Activated naive CD4-positive, alpha-beta T cell treated with anti-CD3 and anti-CD28 coated beads, Interleukin-2, amount 50 U/mL, for 24 hours (primary cell): ENCODE results near the gene COL6A2.
"Not testable (repeated sequence)": the region's sequence is repeated elsewhere in the genome, so short reads cannot be mapped to it uniquely, and the experiment has no call there.

Experiments
- H3K27ac Mint-ChIP-seq: one replicate; pipeline ENCODE4 v1.8.0; 2021; ENCODE audit warnings: mild to moderate bottlenecking, mixed read lengths
- H3K27me3 Mint-ChIP-seq: one replicate; pipeline ENCODE4 v1.8.0; 2021; ENCODE audit warnings: mixed read lengths
- H3K36me3 Mint-ChIP-seq: one replicate; pipeline ENCODE4 v1.8.0; 2021; ENCODE audit warnings: mixed read lengths
- H3K4me1 Mint-ChIP-seq: one replicate; pipeline ENCODE4 v1.8.0; 2021; ENCODE audit warnings: mixed read lengths
- H3K4me3 Mint-ChIP-seq: one replicate; pipeline ENCODE4 v1.8.0; 2021; ENCODE audit warnings: mild to moderate bottlenecking, mixed read lengths
- H3K9me3 Mint-ChIP-seq: one replicate; pipeline ENCODE4 v1.8.0; 2021; ENCODE audit warnings: mixed read lengths

Gene COL6A2

DNA sequence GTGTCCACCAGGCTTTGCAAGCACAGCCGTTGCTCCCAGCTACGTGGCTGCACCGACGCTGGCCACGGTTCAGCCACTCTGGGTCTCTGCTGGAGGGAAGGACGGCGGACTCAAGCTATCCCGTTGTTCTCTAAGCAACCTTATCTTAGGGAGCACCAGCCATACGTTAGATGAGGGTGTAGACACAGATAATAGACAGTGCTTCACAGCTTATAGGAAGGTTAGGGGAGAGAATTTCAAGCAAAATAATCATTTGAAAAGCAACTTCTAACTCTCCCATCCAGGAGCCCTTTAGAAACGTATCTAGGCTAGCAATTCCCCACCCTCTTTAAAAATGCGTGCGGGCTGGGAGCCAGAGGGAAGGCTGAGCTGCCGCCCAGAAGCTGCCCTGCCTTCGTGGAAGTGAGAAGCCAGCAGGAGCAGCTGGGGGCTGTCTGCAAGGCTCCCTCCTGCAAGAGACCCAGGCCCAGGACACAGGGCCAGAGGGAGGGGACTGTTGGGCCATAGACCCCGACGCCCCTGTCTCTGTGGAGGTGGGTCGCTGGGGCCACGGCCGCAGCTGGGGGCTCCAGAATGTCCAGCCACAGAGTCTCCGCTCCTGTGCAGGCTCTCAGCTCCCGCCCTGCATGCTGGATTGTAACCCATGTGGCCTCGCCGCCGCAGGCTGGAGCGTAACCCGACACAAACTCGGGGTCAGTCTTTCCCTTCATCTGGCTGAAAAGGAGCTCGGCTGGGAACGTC lies 31.2 kb upstream of the COL6A2 start:
- Mint-ChIP-seq H3K27ac (no peak overlapping the region), H3K27me3 (peaks cover 19% of the 10 kb centered on the region), H3K4me1 (peaks cover 9% of the 10 kb centered on the region), H3K36me3 (no peaks in the 10 kb centered on the region), H3K9me3 (no peaks in the 10 kb centered on the region), H3K4me3 (no peak overlapping the region)

DNA sequence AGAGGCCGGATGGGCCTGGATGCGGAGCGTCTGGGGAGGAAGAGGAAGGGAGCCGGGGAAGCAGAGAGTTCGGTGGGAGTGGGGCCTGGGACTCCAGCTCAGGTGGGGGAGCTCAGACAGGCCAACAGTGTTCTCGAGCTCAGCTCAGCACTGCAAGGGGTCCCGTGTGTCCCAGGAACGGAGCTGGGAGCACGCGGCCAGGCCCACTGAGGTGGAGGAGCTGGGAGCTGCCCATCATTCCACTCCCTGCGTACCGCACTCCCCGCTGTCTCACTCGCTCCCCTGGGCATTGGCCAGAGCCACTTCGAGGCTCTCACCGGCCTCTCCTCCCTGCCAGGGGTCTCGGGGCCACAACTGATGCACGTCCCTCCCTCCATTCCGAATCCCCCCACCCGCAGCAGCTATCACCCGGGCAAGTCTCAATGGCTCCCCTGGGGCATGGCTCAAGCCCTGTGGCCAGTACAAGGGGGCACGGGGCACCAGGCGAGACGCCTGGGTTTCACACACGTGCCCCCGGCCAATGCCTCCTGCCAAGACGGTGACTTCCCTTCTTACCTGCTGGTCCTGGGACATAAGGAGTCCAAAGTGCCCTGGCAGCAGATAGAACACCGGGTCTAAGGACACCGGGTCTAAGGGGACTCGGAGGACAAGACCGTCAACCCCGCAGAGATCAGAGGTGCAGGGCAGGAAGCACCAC lies 30.3 kb upstream of the COL6A2 start:
- no peaks in the 10 kb centered on the region for H3K9me3 Mint-ChIP-seq
- no peak overlapping the region for H3K4me3 Mint-ChIP-seq
- peaks cover 10% of the 10 kb centered on the region for H3K27me3 Mint-ChIP-seq
- H3K36me3 Mint-ChIP-seq, result no peaks in the 10 kb centered on the region
- no peak overlapping the region for H3K27ac Mint-ChIP-seq
- H3K4me1 Mint-ChIP-seq, result peaks cover 9% of the 10 kb centered on the region

DNA sequence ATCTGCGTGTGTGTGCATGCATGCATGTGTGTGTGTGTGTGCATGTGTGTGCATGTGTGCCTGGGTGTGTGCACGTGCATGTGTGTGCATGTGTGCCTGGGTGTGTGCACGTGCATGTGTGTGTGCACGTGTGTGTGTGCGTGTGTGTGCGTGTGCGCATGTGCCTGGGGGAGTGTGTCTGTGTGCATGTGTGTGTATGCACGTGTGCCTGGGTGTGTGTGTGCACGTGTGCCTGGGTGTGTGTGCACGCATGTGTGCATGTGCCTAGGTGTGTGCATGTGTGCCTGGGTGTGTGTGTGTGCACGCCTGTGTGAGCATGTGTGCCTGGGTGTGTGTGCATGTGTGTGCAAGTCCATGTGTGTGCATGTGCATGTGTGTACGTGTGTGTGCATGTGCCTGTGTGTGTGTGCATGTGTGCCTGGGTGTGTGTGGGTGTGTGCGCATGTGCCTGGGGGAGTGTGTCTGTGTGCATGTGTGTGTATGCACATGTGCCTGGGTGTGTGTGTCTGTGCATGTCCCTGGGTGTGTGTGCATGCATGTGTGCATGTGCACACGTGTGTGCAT lies 29.3 kb upstream of the COL6A2 start:
- no peaks in the 10 kb centered on the region for H3K9me3 Mint-ChIP-seq
- peaks cover 10% of the 10 kb centered on the region for H3K27me3 Mint-ChIP-seq
- no peaks in the 10 kb centered on the region for H3K36me3 Mint-ChIP-seq
- H3K4me3 Mint-ChIP-seq, result no peak overlapping the region
- H3K4me1 Mint-ChIP-seq, result peaks cover 9% of the 10 kb centered on the region
- H3K27ac Mint-ChIP-seq, result no peak overlapping the region

DNA sequence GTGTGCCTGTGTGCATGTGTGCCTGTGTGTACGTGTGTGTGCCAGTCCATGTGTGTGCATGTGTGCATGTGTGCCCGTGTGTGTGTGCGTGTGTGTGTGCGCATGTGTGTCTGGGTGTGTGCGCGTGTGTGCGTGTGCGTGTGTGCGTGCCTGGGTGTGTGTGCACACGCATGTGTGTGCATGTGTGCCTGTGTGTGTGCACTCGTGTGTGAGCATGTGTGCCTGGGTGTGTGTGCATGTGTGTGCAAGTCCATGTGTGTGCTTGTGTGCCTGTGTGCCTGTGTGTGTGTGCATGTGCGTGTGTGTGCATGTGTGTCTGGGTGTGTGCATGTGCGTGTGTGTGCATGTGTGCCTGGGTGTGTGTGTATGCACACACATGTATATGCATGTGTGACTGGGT lies 28.7 kb upstream of the COL6A2 start:
- H3K36me3 Mint-ChIP-seq, result no peaks in the 10 kb centered on the region
- no peaks in the 10 kb centered on the region for H3K9me3 Mint-ChIP-seq
- H3K27me3 Mint-ChIP-seq, result peaks cover 8% of the 10 kb centered on the region
- H3K27ac Mint-ChIP-seq, result no peak overlapping the region
- H3K4me1 Mint-ChIP-seq, result peaks cover 9% of the 10 kb centered on the region
- no peak overlapping the region for H3K4me3 Mint-ChIP-seq

DNA sequence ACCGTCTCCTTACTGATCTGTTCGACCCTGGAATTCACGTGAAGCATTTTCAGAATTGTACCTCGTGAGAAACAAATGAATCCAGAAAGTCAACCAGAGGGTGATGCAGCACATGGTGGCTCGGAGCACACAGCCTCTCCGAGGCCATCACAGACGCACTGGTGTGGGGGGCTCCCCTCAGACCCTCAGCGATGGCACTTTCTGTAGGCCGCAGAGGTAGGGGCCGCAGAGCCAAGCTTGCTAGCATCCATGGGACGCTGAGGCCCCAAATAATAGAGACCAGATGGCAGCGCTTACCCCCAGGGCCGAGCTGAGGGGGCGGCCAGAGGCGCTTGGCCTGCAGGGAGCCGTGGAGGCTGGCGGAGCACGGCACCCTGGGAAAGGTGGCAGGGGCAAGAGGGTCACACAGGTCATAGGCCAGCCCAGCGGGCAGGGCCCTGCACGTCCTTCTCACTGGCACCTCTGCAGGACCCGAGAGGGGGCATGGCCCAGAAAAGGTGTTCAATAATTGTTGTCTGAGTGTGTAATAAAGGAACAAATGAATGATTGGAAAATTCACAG lies 28.1 kb upstream of the COL6A2 start:
- Mint-ChIP-seq H3K27me3 (peaks cover 7% of the 10 kb centered on the region), H3K4me3 (no peak overlapping the region), H3K4me1 (peaks cover 9% of the 10 kb centered on the region), H3K36me3 (no peaks in the 10 kb centered on the region), H3K9me3 (no peaks in the 10 kb centered on the region), H3K27ac (no peak overlapping the region)

DNA sequence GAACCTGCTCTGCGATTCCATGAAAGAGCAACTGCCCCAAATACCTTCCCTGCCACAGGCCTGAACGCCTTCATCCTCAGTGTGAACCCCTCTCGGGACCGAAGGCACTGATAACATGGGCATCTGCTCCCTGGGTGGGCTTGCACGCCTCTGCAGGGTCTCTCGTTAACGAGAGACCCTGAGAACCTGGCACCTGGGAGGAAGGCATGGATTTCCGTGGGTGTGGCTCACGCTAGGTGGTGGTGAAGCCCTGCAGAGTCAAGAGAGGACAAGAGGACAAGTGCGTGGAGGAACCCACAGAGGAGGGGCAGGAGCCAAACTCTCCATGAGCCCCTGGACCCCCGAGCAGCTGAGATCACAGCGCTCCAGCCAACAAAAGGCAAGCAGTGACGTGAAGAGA lies 26.8 kb upstream of the COL6A2 start:
- Mint-ChIP-seq H3K27ac (no peak overlapping the region), H3K36me3 (no peaks in the 10 kb centered on the region), H3K4me1 (peaks cover 2% of the 10 kb centered on the region), H3K4me3 (no peak overlapping the region), H3K27me3 (peaks cover 2% of the 10 kb centered on the region), H3K9me3 (no peaks in the 10 kb centered on the region)

DNA sequence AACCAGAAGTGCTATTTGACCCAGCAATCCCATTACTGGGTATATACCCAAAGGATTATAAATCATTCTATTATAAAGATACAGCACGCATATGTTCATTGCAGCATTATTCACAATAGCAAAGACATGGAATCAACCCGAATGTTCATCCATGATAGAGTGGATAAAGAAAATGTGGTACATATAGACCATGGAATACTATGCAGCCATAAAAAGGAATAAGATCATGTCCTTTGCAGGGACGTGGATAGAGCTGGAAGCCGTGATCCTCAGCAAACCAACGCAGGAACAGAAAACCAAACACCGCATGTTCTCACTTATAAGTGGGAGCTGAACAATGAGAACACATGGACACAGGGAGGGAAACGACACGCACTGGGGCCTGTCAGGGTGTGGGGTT lies 21.2 kb upstream of the COL6A2 start:
- not testable (repeated sequence) for H3K9me3 Mint-ChIP-seq, H3K27ac Mint-ChIP-seq, H3K36me3 Mint-ChIP-seq, H3K27me3 Mint-ChIP-seq, H3K4me3 Mint-ChIP-seq, H3K4me1 Mint-ChIP-seq

DNA sequence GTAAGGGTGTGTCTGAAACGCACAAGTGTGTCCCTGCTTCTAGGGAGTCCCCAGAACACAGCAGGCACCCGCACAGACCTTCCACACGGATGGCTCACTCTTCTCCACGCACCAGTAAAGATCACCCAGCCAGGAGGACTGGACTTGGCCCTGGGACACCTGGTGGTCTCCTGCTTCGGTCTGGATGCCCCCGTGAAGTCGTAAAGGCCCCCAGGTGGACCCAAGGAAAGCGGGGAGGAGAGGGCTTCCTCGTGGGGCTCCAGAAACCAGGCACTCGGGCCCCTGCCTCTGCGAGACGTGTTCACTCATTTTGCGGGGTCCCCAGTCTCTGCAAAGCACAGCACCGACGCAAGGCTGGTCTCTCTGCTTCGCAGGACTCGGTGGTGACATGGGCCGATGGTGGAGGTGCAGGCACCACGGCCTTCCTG lies 20.2 kb upstream of the COL6A2 start:
- H3K9me3 Mint-ChIP-seq, result no peaks in the 10 kb centered on the region
- no peak overlapping the region for H3K27ac Mint-ChIP-seq
- no peak overlapping the region for H3K4me3 Mint-ChIP-seq
- H3K36me3 Mint-ChIP-seq, result no peaks in the 10 kb centered on the region
- no peaks in the 10 kb centered on the region for H3K4me1 Mint-ChIP-seq
- H3K27me3 Mint-ChIP-seq, result no peaks in the 10 kb centered on the region

DNA sequence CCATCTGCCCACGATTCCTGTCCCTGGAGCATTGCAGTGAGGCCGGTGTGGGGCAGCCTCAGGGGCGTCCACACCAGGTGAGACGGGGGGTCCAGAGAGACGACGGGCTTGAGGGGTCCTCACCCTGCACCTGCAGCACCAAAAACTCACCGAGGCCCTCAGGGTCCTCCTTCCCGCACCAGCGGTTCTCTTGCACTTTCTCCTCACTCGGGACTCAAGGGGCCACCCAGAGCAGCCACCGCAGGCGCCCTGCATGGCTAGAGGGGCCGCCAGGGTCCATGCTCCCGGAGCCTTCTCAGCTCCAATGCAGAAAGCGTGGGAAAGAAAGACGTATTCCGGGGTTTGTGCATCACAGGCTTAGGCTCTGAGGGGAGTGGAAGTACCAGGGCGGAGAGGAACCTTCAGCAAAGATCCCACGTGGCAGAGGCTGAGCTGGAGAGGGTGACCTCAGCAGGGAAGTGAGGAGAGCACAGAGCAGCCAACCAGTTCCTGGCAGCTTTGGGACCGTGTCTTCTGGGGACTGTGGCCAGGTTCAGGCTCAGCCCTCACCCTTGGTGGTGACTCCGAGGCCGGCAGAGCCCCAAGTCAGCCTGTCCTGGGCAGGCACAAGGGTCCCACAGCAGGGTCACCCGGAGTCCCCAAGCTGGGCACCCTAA lies 19.5 kb upstream of the COL6A2 start:
- no peaks in the 10 kb centered on the region for H3K36me3 Mint-ChIP-seq
- H3K9me3 Mint-ChIP-seq, result no peaks in the 10 kb centered on the region
- H3K27me3 Mint-ChIP-seq, result no peaks in the 10 kb centered on the region
- H3K4me3 Mint-ChIP-seq, result no peak overlapping the region
- H3K27ac Mint-ChIP-seq, result no peak overlapping the region
- no peaks in the 10 kb centered on the region for H3K4me1 Mint-ChIP-seq

DNA sequence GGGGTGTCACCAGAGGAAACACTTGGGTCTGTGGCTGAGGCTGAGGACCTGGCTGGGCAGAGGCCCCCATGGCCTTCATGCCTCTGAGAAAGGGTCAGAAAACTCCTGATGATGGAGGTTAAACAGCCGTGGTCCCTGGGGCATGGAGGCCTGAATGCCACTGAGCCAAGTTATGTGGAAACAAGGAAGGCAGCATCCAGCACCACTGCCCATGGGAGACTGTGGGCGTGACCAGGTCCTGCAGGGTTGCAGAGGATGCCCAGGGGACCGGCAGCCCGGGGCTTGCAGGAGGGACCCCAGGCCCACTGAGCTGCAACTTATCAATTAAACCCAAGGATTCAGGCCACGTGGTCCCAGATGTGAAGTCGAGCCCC lies 18.9 kb upstream of the COL6A2 start:
- Mint-ChIP-seq H3K4me3 (no peak overlapping the region), H3K36me3 (no peaks in the 10 kb centered on the region), H3K4me1 (no peaks in the 10 kb centered on the region), H3K27me3 (no peaks in the 10 kb centered on the region), H3K9me3 (no peaks in the 10 kb centered on the region), H3K27ac (no peak overlapping the region)

DNA sequence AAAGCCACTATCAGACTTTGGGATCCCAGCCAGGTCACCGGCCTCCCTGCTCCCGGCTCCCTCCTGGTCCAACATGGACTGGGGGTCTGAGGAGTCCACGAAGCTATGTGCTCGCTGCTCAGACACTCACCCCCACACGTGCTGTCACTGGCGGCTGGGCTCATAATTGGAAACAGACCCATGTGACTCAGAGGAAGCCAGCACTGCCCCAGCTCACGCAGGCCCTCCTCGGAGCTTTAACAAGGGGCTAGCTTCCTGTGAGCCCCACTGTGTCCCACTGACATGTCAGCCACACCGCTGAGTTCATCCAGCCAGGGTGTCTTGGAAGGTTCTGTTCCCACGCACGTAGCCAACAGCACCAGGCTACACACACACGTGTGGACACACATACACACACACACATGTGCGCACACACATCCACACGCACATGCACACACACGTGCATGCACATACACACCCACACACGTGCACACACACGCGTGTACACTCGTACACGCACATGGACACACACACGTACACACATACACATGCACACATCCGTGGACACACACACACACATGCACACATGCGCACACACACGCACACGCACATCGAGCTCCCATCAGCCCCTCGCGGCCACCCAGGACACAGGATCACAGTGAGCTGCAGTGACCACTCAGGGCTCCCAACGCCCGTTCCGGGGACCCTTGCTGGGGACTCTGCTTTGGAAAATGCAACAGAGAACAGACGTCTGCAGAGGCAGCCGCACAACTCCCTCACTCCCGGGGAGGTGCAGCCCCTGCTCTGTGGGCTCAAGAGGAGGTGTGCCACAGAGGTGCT lies 18.4 kb upstream of the COL6A2 start:
- Mint-ChIP-seq H3K4me1 (no peaks in the 10 kb centered on the region), H3K27me3 (no peaks in the 10 kb centered on the region), H3K27ac (no peak overlapping the region), H3K36me3 (no peaks in the 10 kb centered on the region), H3K4me3 (no peak overlapping the region), H3K9me3 (no peaks in the 10 kb centered on the region)

DNA sequence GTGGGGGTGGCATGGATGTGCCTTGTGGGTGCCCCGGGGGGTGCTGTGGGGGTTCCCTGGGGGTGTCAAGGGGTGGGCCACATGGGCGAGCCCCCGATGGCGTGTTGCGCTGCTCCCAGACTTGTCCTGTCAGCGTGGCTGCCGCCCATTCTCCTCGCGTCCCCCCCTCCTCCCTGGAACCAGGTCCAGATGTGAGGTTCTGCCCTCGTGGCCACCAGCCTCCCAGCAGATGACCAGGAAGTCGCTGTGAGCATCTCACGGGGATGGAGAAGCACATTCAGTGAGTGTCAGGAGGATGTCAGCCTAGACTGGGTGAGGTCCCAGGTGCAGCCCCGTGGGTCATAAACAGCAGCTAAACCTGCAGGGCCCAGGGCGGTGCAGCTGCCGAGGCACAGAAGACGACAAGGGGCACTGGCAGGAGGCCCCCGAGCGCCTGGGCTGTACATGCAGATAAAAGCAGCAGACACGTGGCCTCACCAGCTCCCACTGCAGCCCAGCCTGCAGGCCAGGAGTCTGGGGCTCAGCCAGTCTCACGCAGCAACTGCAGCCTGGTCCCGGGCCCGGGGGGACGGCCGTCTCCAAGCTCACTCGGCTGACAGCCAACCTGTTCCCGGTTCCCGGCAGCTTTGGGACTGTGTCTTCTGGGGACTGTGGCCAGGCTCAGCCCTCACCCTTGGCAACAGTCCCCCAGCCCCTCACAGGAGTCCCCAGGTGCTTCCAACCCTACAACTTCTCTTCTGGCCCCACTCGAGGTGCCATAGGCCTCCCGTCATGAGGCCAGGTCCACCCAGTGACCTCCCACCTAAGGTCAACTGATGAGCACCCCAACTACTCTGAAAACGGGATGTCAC lies 17.5 kb upstream of the COL6A2 start:
- Mint-ChIP-seq H3K9me3 (no peaks in the 10 kb centered on the region), H3K27ac (no peak overlapping the region), H3K4me1 (no peaks in the 10 kb centered on the region), H3K27me3 (no peaks in the 10 kb centered on the region), H3K4me3 (no peak overlapping the region), H3K36me3 (no peaks in the 10 kb centered on the region)

DNA sequence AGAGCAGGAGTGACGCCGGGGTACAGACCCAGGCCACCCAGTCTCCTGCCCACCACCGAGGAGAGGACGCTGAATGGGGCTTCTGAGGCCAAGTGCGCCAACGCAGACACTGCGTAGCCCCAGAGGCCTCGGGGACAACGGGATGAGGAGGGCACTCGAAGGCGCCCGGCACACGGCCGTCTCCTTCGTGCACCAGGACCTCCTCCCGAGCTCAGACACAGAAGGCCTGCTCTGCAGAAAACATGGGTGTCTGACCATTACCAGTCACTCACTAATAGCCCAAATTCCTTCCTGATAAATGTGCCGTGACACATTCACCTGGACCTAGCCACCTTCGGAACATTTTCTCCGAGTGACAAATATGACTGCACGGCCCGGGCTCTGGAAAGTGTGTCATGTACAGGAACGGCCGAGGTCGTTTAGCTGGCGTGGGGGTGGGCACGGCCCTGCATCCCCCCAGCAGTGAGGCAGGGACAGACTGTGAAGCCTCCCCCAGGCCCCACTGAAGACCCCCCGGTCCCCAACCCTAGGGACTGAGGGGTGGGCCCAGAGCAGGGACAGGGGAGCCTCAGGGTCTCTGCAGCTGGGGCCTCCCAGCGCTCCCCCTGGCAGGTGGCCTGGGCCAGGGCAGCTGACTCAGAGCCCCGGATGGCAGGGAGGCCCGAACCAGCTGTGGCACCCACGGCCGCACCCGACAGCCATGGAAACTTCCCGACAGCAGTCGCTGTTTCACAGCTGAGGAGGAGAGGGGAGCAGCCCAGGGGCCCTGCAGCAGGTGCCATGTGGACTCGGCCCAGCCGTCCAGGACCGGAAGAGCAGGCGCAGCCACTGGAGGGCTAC lies 16.7 kb upstream of the COL6A2 start:
- Mint-ChIP-seq H3K27me3 (no peaks in the 10 kb centered on the region), H3K9me3 (no peaks in the 10 kb centered on the region), H3K36me3 (no peaks in the 10 kb centered on the region), H3K4me3 (no peak overlapping the region), H3K4me1 (no peaks in the 10 kb centered on the region), H3K27ac (no peak overlapping the region)
